ENCODE data around the gene TBC1D20.

- TF ChIP-seq EZH2phosphoT487 (IDR thresholded peaks at IDR 0.05; ENCODE audit: insufficient read depth, low read depth) (no peak), EZH2 (IDR thresholded peaks at IDR 0.05; ENCODE audit: insufficient read depth, poor library complexity, severe bottlenecking) (no peak)
Measured at GRCh38 chr20:400128-400453, 62.2 kb downstream of the TBC1D20 start.

All from GM23248 (cell line).